IMR-90 (cell line): ENCODE measurements around the gene CYP39A1. TPM values are rescaled to one million over a fixed set of nuclear protein-coding genes. Genes with fewer than 3 reads are reported as not detected.

Experiments used
- ATAC-seq: fragments of 200-7000 bp; cut with Tn5 transposase; 2 replicates; pipeline ENCODE4 v1.9.1; 2020; ENCODE audit warnings: low read depth, mild to moderate bottlenecking, moderate library complexity
- BruUV-seq: library from RNA; stranded (reverse); fragments of 400-500 nt; replicated peaks from 2 replicates; lab custom pipeline; 2021; lab: Mats Ljungman, UMichigan
- CTCF ChIA-PET: fragments of 300-600 bp; formaldehyde crosslinking; extraction: SDS; loops from one replicate; lab custom pipeline; 2021; ENCODE audit warnings: antibody characterized with exemption; lab: Yijun Ruan, JAX
- POLR2A ChIA-PET: fragments of 300-600 bp; sonication (Branson Sonifier 250); formaldehyde crosslinking; loops from one replicate; lab custom pipeline; 2022; ENCODE audit warnings: antibody characterized with exemption; ENCODE audit not compliant: unreplicated experiment; lab: Charles Lee
- DNase-seq: peaks from one replicate; pipeline ENCODE4 v3.0.0; 2013
- H2AFZ ChIP-seq: replicated peaks from 2 replicates; pipeline ENCODE3; 2013; ENCODE audit warnings: low read length, mild to moderate bottlenecking; ENCODE audit not compliant: poor library complexity
- H2AK5ac ChIP-seq: 2 replicates; pipeline ENCODE4 v1.6.1; 2013; ENCODE audit warnings: low read depth, low read length, inconsistent platforms
- H2AK9ac ChIP-seq: replicated peaks from 2 replicates; pipeline ENCODE3; 2013; ENCODE audit warnings: mild to moderate bottlenecking, low read depth, low read length, moderate library complexity; ENCODE audit not compliant: poor library complexity
- H2BK120ac ChIP-seq: 2 replicates; pipeline ENCODE4 v1.6.1; 2013; ENCODE audit warnings: low read depth, low read length, inconsistent platforms
- H2BK15ac ChIP-seq: 3 replicates; pipeline ENCODE4 v1.6.1; 2013; ENCODE audit warnings: low read depth, low read length, inconsistent platforms
- H2BK20ac ChIP-seq: 2 replicates; pipeline ENCODE4 v1.6.1; 2013; ENCODE audit warnings: low read depth, mild to moderate bottlenecking, inconsistent platforms, low read length, moderate library complexity
- H2BK5ac ChIP-seq: 2 replicates; pipeline ENCODE4 v1.6.1; 2013; ENCODE audit warnings: mild to moderate bottlenecking, low read depth, low read length, inconsistent platforms; ENCODE audit not compliant: poor library complexity, severe bottlenecking
- H3K14ac ChIP-seq: replicated peaks from 2 replicates; pipeline ENCODE4 v1.6.1; 2013; ENCODE audit warnings: low read depth, low read length, inconsistent platforms
- H3K18ac ChIP-seq: 2 replicates; pipeline ENCODE4 v1.6.1; 2013; ENCODE audit warnings: low read depth, low read length, control low read depth
- H3K23ac ChIP-seq: 2 replicates; pipeline ENCODE4 v1.6.1; 2013; ENCODE audit warnings: low read depth, low read length, inconsistent platforms
- H3K27ac ChIP-seq: 2 replicates; pipeline ENCODE4 v1.5.1; 2013; ENCODE audit warnings: mild to moderate bottlenecking, control low read depth, low read length; ENCODE audit not compliant: insufficient read depth
- H3K27me3 ChIP-seq: 2 replicates; pipeline ENCODE4 v1.6.1; 2013; ENCODE audit warnings: low read length; ENCODE audit not compliant: control insufficient read depth, insufficient read depth
- H3K36me3 ChIP-seq: 2 replicates; pipeline ENCODE4 v1.6.1; 2013; ENCODE audit warnings: low read length, mixed read lengths; ENCODE audit not compliant: control insufficient read depth, insufficient read depth
- H3K4ac ChIP-seq: 2 replicates; pipeline ENCODE4 v1.6.1; 2013; ENCODE audit warnings: low read depth, low read length, inconsistent platforms
- H3K4me1 ChIP-seq: 2 replicates; pipeline ENCODE4 v1.6.1; 2013; ENCODE audit warnings: low read length, mixed read lengths; ENCODE audit not compliant: control insufficient read depth, insufficient read depth
- H3K4me2 ChIP-seq: 2 replicates; pipeline ENCODE4 v1.6.1; 2013; ENCODE audit warnings: low read depth, mild to moderate bottlenecking, control low read depth, low read length, moderate library complexity
- H3K4me3 ChIP-seq: 2 replicates; pipeline ENCODE4 v1.5.1; 2013; ENCODE audit warnings: low read depth, mild to moderate bottlenecking, control low read depth, low read length, moderate library complexity; ENCODE audit not compliant: insufficient read depth
- H3K56ac ChIP-seq: 2 replicates; pipeline ENCODE4 v1.6.1; 2013; ENCODE audit warnings: low read length, inconsistent platforms; ENCODE audit not compliant: insufficient read depth; ENCODE audit errors: extremely low read depth
- H3K79me1 ChIP-seq, 2 experiments: 2 replicates each; pipeline ENCODE4 v1.6.1; 2013; ENCODE audit warnings: low read length in 2 of 2, inconsistent platforms in 1 of 2, low read depth in 1 of 2
- H3K9ac ChIP-seq: 2 replicates; pipeline ENCODE4 v1.6.1; 2013; ENCODE audit warnings: low read depth, low read length, control low read depth
- H3K9me1 ChIP-seq: 2 replicates; pipeline ENCODE4 v1.6.1; 2013; ENCODE audit warnings: low read length, inconsistent platforms; ENCODE audit not compliant: insufficient read depth
- H3K9me3 ChIP-seq: 2 replicates; pipeline ENCODE4 v1.6.1; 2013; ENCODE audit warnings: low read length; ENCODE audit not compliant: control insufficient read depth, insufficient read depth
- H4K20me1 ChIP-seq: 2 replicates; pipeline ENCODE4 v1.6.1; 2013; ENCODE audit warnings: low read length, inconsistent platforms; ENCODE audit not compliant: insufficient read depth
- H4K5ac ChIP-seq: 2 replicates; pipeline ENCODE4 v1.6.1; 2013; ENCODE audit warnings: mild to moderate bottlenecking, low read depth, low read length, control low read depth
- H4K8ac ChIP-seq, 2 experiments: 2 replicates each; pipeline ENCODE4 v1.6.1; 2013; ENCODE audit warnings: low read depth in 2 of 2, low read length in 2 of 2, control low read depth in 1 of 2, inconsistent platforms in 1 of 2
- H4K91ac ChIP-seq: 2 replicates; pipeline ENCODE4 v1.6.1; 2013; ENCODE audit warnings: low read depth, low read length, inconsistent platforms; ENCODE audit not compliant: insufficient read depth
- BHLHE40 ChIP-seq: fragments of 150-350 bp; IDR thresholded peaks from 2 replicates; pipeline ENCODE4 v1.6.1; 2016; ENCODE audit warnings: mild to moderate bottlenecking, low read depth, low read length
- CEBPB ChIP-seq: IDR thresholded peaks from 2 replicates; pipeline ENCODE4 v1.6.1; 2012; ENCODE audit warnings: low read depth, low read length, improper control_type of control experiment
- ELK1 ChIP-seq: fragments of 150-350 bp; IDR thresholded peaks from 2 replicates; pipeline ENCODE4 v1.6.1; 2016; ENCODE audit warnings: low read depth, mild to moderate bottlenecking, low read length, moderate library complexity, borderline replicate concordance
- MXI1 ChIP-seq: IDR thresholded peaks from 2 replicates; pipeline ENCODE4 v1.6.1; 2012; ENCODE audit warnings: low read depth, mild to moderate bottlenecking, low read length, moderate library complexity, borderline replicate concordance
- RFX5 ChIP-seq: IDR thresholded peaks from 2 replicates; pipeline ENCODE4 v1.8.0; 2012; ENCODE audit warnings: low read depth, mild to moderate bottlenecking, low read length, moderate library complexity
- SMC3 ChIP-seq: fragments of 150-350 bp; IDR thresholded peaks from 2 replicates; pipeline ENCODE4 v1.6.1; 2016; ENCODE audit warnings: low read depth, mild to moderate bottlenecking, antibody characterized with exemption, low read length, moderate library complexity
- WGBS, 2 experiments: methylation state at CpG; one replicate each; pipeline versions ENCODE4 v1.1.5 to v1.1.7; 2013; ENCODE audit warnings: missing lambda C conversion rate in 2 of 2; ENCODE audit not compliant: insufficient read length in 1 of 2; ENCODE audit errors: extremely low coverage in 2 of 2; 5-methylcytosine and 5-hydroxymethylcytosine counted together
- dilution Hi-C: fragments of 300-500 bp; cut with HindIII; formaldehyde crosslinking; loops from one replicate; pipeline ENCODE4 v1.14.3; 2018; ENCODE audit warnings: low sequenced_read_pairs; ENCODE audit not compliant: unreplicated experiment
- in situ Hi-C: fragments of 300-500 bp; cut with MboI; formaldehyde crosslinking; loops from 3 replicates; pipeline ENCODE4 v1.14.3; 2019; ENCODE audit warnings: low sequenced_read_pairs, inconsistent platforms, mixed read lengths
- intact Hi-C: fragments of 100-400 bp; cut with micrococcal nuclease; formaldehyde crosslinking; loops from 2 replicates; pipeline ENCODE4 v1.10.0; 2022
- polyA plus RNA-seq, 3 experiments: library from polyadenylated mRNA; depleted of rRNA; stranded (reverse); fragments of >200 nt; gene quantifications; 2 replicates each; pipeline ENCODE4 v1.2.3, GENCODE V29; 2012; ENCODE audit warnings: low replicate concordance in 1 of 3
- total RNA-seq: library from RNA; depleted of rRNA; stranded (reverse); fragments of >200 nt; gene quantifications from 2 replicates; pipeline ENCODE4 v1.2.3, GENCODE V29; 2012

The CYP39A1 gene
- total and polyA plus RNA-seq, 2 of the 4 experiments (the other 2 are of a cell fraction), result 0.03 TPM; not detected in 1

- TF ChIP-seq BHLHE40 (no peak), CEBPB (no peak), RFX5 (no peak), SMC3 (no peak), ELK1 (no peak), MXI1 (no peak)
- H3K27ac ChIP-seq, result no peak overlapping the region
- H3K9me1 ChIP-seq, result no peaks in the 10 kb centered on the region
- no peaks in the 10 kb centered on the region for H3K36me3 ChIP-seq
- H4K8ac ChIP-seq, result no peak overlapping the region
- H4K5ac ChIP-seq, result no peak overlapping the region
- H3K79me1 ChIP-seq, result no peaks in the 10 kb centered on the region
- H2BK120ac ChIP-seq, result no peak overlapping the region
- no CpG with 5 or more reads among the region's 2 CpGs for WGBS, 2 experiments
- intact Hi-C loops, result no loop called here
- no peak overlapping the region for H3K9ac ChIP-seq
- ChIA-PET POLR2A (no interaction called here), CTCF (interaction anchor here (0.7 to 1.5 kb wide), 2 partner anchors 10 to 17 kb away, joined by 3 read pairs; no protein-coding TSS in a partner anchor)
- no peak overlapping the region for H2AK9ac ChIP-seq
- H3K56ac ChIP-seq, result no peak overlapping the region
- no peak overlapping the region for H2AK5ac ChIP-seq
- H4K91ac ChIP-seq, result no peak overlapping the region
- no TSS peak for BruUV-seq
- H3K23ac ChIP-seq, result no peak overlapping the region
- H3K27me3 ChIP-seq, result no peaks in the 10 kb centered on the region
- H3K4me2 ChIP-seq, result no peak overlapping the region
- H3K14ac ChIP-seq, result no peak overlapping the region
- H2BK15ac ChIP-seq, result no peak overlapping the region
- no peak overlapping the region for H2AFZ ChIP-seq
- H3K4me3 ChIP-seq, result no peak overlapping the region
- DNase-seq (no peak), ATAC-seq (no peak)
- no peak overlapping the region for H2BK5ac ChIP-seq
- in situ Hi-C loops, result no loop called here
- dilution Hi-C loops, result no loop called here
- no peaks in the 10 kb centered on the region for H3K9me3 ChIP-seq
- H3K4me1 ChIP-seq, result no peaks in the 10 kb centered on the region
- H4K20me1 ChIP-seq, result no peaks in the 10 kb centered on the region
- H2BK20ac ChIP-seq, result no peak overlapping the region
- no peak overlapping the region for H3K18ac ChIP-seq
- no peak overlapping the region for H3K4ac ChIP-seq
These were observed 126.0 kb downstream of the CYP39A1 start for GRCh38 chr6:46526607-46527006.
